GM23248 (cell line): ENCODE measurements around the gene C1QL4.

Source experiments
- EZH2 ChIP-seq: fragments of 200-600 bp; sonication (generic); IDR thresholded peaks from 2 replicates; pipeline ENCODE4 v1.6.1; 2018; ENCODE audit warnings: antibody characterized with exemption, mild to moderate bottlenecking; ENCODE audit not compliant: insufficient read depth, poor library complexity, severe bottlenecking
- EZH2phosphoT487 ChIP-seq: fragments of 200-600 bp; sonication (generic); IDR thresholded peaks from 2 replicates; pipeline ENCODE4 v1.6.1; 2018; ENCODE audit warnings: antibody characterized with exemption, moderate library complexity, mild to moderate bottlenecking, low read depth; ENCODE audit not compliant: insufficient read depth

- TF ChIP-seq EZH2 (no peak), EZH2phosphoT487 (0 out of 2 replicates have a peak, but pooled peaks have one; percentile 46)
Measured at GRCh38 chr12:49346659-49347310, 9.8 kb upstream of the C1QL4 start, which contains the start of gene DNAJC22.
